Measurements from ENCODE around the gene ZNF776. TPM values are rescaled to one million over a fixed set of nuclear protein-coding genes. Genes with fewer than 3 reads are reported as not detected.
"Not testable (repeated sequence)": the region's sequence is repeated elsewhere in the genome, so short reads cannot be mapped to it uniquely, and the experiment has no call there.

Gene ZNF776
- total RNA-seq, 1 experiment from 2014 or later: 17.3 TPM

- no peaks in the 10 kb centered on the region for H3F3A ChIP-seq (ENCODE audit: low read length, unreplicated experiment)
- DNase-seq: no peak
- no peaks in the 10 kb centered on the region for H3K27me3 ChIP-seq (ENCODE audit: low read length)
- no peaks in the 10 kb centered on the region for H4K20me1 ChIP-seq (ENCODE audit: low read length)
- no peaks in the 10 kb centered on the region for H3K79me2 ChIP-seq (ENCODE audit: low read length)
- TF ChIP-seq EZH2phosphoT487 (IDR thresholded peaks at IDR 0.05; ENCODE audit: borderline replicate concordance, low read length) (no peak), EZH2 (IDR thresholded peaks at IDR 0.05; ENCODE audit: low read length, unreplicated experiment) (no peak), CTCF (conservative IDR thresholded peaks at IDR 0.05; ENCODE audit: low read depth, low read length) (no peak)
- H2AFZ ChIP-seq (ENCODE audit: low read length): no peak overlapping the region
- no peak overlapping the region for H3K4me3 ChIP-seq (ENCODE audit: low read length)
- no peak overlapping the region for H3K27ac ChIP-seq (ENCODE audit: low read length)
- H3K4me1 ChIP-seq (ENCODE audit: insufficient read depth, low read length): no peaks in the 10 kb centered on the region
- no peak for ATAC-seq
- H3K9me2 ChIP-seq (replicated peaks; ENCODE audit: low read length): no peaks in the 10 kb centered on the region
- no TSS peak for BruUV-seq (replicated peaks)
- ChIA-PET POLR2A (ENCODE audit: unreplicated experiment) (no interaction called here), CTCF (no interaction called here)
- H3K9me3 ChIP-seq (ENCODE audit: low read length): peaks cover 36% of the 10 kb centered on the region
- no peak overlapping the region for H3K4me2 ChIP-seq (ENCODE audit: low read length)
- H3K36me3 ChIP-seq (ENCODE audit: low read depth, low read length): peaks cover 55% of the 10 kb centered on the region
- no peak overlapping the region for H3K9ac ChIP-seq (ENCODE audit: low read length)
- intact Hi-C loops (cut with micrococcal nuclease): no loop called here
Observed at GRCh38 chr19:57719901-57720519, 26.6 kb upstream of the ZNF776 start.

GRCh38 chr19:57720878-57721277, 25.7 kb upstream of the ZNF776 start:
- no peak overlapping the region for H2AFZ ChIP-seq (ENCODE audit: low read length)
- H3K27ac ChIP-seq (ENCODE audit: low read length): no peak overlapping the region
- peaks cover 36% of the 10 kb centered on the region for H3K9me3 ChIP-seq (ENCODE audit: low read length)
- no peaks in the 10 kb centered on the region for H3F3A ChIP-seq (ENCODE audit: low read length, unreplicated experiment)
- BruUV-seq (replicated peaks): TSS peak; percentile 5
- no peak for DNase-seq
- H3K4me1 ChIP-seq (ENCODE audit: insufficient read depth, low read length): no peaks in the 10 kb centered on the region
- no peaks in the 10 kb centered on the region for H3K79me2 ChIP-seq (ENCODE audit: low read length)
- intact Hi-C loops (cut with micrococcal nuclease): no loop called here
- peaks cover 51% of the 10 kb centered on the region for H3K36me3 ChIP-seq (ENCODE audit: low read depth, low read length)
- no peaks in the 10 kb centered on the region for H3K27me3 ChIP-seq (ENCODE audit: low read length)
- H4K20me1 ChIP-seq (ENCODE audit: low read length): no peaks in the 10 kb centered on the region
- no peaks in the 10 kb centered on the region for H3K9me2 ChIP-seq (replicated peaks; ENCODE audit: low read length)
- ChIA-PET POLR2A (ENCODE audit: unreplicated experiment) (no interaction called here), CTCF (no interaction called here)
- H3K4me3 ChIP-seq (ENCODE audit: low read length): no peak overlapping the region
- ATAC-seq: no peak
- no peak for TF ChIP-seq EZH2phosphoT487 (IDR thresholded peaks at IDR 0.05; ENCODE audit: borderline replicate concordance, low read length)
- TF ChIP-seq CTCF (conservative IDR thresholded peaks at IDR 0.05; ENCODE audit: low read depth, low read length): no peak
- no peak for TF ChIP-seq EZH2 (IDR thresholded peaks at IDR 0.05; ENCODE audit: low read length, unreplicated experiment)
- H3K4me2 ChIP-seq (ENCODE audit: low read length): no peak overlapping the region
- no peak overlapping the region for H3K9ac ChIP-seq (ENCODE audit: low read length)

- H3K9me3 ChIP-seq (ENCODE audit: low read length); H2AFZ ChIP-seq (ENCODE audit: low read length); DNase-seq; CTCF ChIA-PET; H4K20me1 ChIP-seq (ENCODE audit: low read length); H3K9me2 ChIP-seq (replicated peaks; ENCODE audit: low read length); H3K36me3 ChIP-seq (ENCODE audit: low read depth, low read length); BruUV-seq (replicated peaks); H3K79me2 ChIP-seq (ENCODE audit: low read length); ATAC-seq; H3K27me3 ChIP-seq (ENCODE audit: low read length); H3K4me3 ChIP-seq (ENCODE audit: low read length); POLR2A ChIA-PET (ENCODE audit: unreplicated experiment); H3K27ac ChIP-seq (ENCODE audit: low read length); H3K9ac ChIP-seq (ENCODE audit: low read length); intact Hi-C loops (cut with micrococcal nuclease); H3K4me1 ChIP-seq (ENCODE audit: insufficient read depth, low read length); H3K4me2 ChIP-seq (ENCODE audit: low read length); H3F3A ChIP-seq (ENCODE audit: low read length, unreplicated experiment): not testable (repeated sequence)
- peak; percentile 35; the same call in 1 of the 2 replicates for TF ChIP-seq CTCF (conservative IDR thresholded peaks at IDR 0.05; ENCODE audit: low read depth, low read length)
Observed at GRCh38 chr19:57738320-57738719, 8.3 kb upstream of the ZNF776 start.

- H3K4me3 ChIP-seq (ENCODE audit: low read length); ATAC-seq; BruUV-seq (replicated peaks); H3K36me3 ChIP-seq (ENCODE audit: low read depth, low read length); H3K4me2 ChIP-seq (ENCODE audit: low read length); H3K27me3 ChIP-seq (ENCODE audit: low read length); DNase-seq; H3K9me3 ChIP-seq (ENCODE audit: low read length); H4K20me1 ChIP-seq (ENCODE audit: low read length); POLR2A ChIA-PET (ENCODE audit: unreplicated experiment); H3F3A ChIP-seq (ENCODE audit: low read length, unreplicated experiment); intact Hi-C loops (cut with micrococcal nuclease); H3K79me2 ChIP-seq (ENCODE audit: low read length); H3K4me1 ChIP-seq (ENCODE audit: insufficient read depth, low read length); H3K9me2 ChIP-seq (replicated peaks; ENCODE audit: low read length); CTCF ChIA-PET; H2AFZ ChIP-seq (ENCODE audit: low read length); H3K27ac ChIP-seq (ENCODE audit: low read length); H3K9ac ChIP-seq (ENCODE audit: low read length): not testable (repeated sequence)
Observed at GRCh38 chr19:57738770-57739169, 7.8 kb upstream of the ZNF776 start.
